Epidermal melanocyte (primary cell): Measurements from ENCODE around the gene ZFR2.

Source experiments
- DNase-seq: peaks from one replicate; pipeline ENCODE4 v3.0.0; 2011; ENCODE audit warnings: low spot score; ENCODE audit not compliant: insufficient read length

ZFR2 gene

GRCh38 chr19:3790941-3791340 lies 77.9 kb downstream of the ZFR2 start:
- no peak for DNase-seq

DNA sequence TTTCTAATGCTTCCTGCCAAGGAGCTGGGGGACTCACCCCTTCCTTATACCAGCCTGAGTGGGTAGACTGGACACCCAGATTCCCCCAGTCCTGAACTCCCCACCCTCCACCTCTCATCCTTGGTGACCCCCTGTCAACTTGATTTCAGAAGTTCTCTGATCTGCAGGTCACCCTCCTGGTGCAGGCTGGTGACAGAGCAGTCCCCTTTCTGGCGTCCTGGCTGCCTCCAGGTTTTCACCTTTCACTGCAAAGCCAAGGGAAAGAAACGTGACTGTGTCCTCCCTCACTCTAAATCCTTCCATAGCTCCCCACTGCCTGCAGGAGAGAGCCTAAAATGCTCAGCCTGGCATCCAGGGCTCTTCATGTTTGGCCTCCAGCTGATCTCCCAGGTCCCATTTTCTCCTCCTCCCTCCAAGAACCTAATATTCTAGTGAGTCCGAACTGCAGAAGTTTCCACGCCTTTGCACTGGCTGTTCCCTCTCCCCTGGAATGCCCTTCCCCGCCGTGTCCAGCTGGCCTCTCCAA lies 78.6 kb downstream of the ZFR2 start:
- DNase-seq: no peak

DNA sequence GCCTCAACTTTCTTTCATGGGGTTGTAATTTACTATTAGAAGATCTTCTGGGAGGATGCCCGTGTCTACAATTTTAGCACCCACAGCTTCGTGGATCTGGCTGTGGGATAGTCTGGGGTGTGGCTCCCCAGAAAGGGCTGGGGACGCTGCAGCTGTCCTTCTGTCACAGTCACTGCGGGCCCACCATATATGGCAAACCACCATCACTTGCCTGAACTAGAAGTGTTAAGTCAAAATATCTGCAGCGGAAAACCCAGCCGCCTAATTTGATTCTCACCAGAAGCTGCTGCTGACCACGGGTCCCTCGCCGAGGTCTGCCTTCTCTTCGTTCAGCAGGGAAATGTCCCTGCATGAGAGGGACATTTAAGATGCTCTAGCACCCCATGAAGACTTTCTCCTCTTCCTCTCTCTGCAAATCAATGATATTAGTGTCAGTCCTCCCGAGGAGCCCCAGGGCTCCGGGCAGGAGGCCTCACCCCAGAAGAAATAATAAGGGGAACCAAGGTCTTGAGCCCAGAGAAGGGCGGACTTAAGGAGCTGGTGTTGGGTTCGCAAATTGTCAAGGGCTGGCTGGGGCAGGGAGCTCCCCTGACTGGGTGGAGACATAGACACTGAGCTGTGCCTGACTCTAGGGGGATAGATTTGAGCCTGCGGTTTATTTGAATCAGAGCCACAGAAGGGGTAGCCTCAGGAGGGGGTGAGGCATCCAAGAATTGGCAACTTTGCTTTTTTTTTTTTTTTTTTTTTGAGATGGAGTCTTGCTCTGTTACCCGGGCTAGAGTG lies 79.7 kb downstream of the ZFR2 start:
- DNase-seq: no peak

DNA sequence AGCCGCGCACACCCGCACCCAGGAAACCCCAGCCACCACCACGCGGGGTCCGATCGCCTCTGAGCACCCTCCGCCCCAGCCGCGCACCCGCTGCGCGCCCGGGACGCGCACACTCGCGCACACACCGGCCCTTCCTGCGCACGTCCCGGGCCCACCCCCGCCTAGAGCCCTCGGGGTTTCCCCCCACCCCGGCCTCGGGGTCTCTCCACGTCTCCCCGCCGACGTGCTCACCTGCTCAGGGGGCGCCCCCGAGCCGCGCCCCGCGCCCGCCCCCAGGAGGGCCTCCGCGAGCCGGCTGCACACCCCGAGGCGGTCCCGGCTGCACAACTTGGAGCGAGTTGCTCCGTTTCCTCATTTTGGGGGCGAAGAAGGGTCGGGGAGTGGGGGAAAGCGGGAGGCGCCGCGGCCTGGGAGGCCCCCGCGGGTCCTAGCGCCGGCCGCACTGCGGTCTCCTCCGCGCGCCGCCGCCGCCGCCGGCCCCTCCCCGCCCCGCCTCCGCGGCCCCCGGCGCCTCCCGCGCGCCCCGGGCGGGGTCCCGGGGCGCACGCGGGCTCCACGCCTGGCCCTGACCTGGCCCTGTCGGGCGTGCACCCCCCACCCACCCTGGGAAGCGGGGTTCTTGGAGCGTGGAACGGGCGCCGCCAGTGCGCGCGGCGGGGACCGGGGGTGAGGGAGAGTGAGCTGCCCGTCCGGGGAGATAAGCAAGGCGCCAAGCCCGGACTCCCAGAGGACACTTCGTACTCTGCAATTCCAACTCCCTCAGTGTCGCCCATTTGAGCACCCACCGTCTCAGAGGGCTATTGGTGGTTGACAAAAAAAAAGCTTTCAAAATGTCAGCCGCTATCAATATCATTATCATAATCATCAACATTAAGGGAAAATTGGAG lies 82.7 kb downstream of the ZFR2 start, which contains the start of gene MATK:
Gene MATK, minus strand, starts transcription at position 444 of the 887 bp plus-strand sequence. CDS start 1,246 bp downstream, outside the sequence.
- DNase-seq: no peak

GRCh38 chr19:3785451-3785937 lies 83.3 kb downstream of the ZFR2 start:
- DNase-seq: no peak

DNA sequence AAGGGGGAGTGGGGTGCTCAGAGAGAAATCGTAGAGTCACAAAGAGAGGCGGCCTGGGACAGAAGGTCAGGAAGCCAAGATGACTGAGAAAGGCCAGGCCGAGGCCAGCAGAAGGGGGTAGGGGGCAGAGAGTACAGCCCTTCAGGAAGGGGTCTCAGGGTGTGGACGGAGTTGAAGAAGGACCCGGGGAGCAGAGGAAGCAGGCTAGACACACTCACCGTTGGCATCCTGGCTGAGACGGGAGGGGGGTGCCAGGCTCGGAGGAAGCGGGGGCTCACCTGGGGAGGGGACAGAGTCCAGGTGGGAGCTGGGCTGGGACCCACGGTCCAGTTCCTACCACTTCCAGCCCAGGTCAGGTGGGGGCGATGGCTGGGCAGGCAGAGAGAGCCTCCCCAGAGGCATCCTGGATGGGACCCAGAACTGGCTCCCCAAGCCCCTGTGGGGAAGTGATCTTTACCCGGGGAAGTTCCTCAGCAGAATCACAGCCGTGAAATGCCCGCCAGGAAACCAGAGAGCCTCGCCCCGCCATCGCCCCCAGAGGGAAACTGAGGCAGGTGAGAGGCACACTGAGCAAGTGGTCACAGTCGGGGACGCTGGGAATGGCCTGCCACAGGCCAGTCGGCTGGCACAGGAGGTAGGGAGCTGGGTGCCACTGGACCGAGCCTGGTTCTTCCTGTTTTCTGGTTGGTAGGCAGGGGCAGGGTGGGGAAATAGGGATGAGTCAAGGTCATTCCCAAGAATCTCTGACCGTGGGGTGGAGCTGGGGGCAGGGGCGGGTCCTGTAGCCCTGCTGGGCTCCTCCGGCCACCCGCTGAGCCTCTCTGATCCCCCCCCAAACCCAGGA lies 84.0 kb downstream of the ZFR2 start:
- DNase-seq: no peak

DNA sequence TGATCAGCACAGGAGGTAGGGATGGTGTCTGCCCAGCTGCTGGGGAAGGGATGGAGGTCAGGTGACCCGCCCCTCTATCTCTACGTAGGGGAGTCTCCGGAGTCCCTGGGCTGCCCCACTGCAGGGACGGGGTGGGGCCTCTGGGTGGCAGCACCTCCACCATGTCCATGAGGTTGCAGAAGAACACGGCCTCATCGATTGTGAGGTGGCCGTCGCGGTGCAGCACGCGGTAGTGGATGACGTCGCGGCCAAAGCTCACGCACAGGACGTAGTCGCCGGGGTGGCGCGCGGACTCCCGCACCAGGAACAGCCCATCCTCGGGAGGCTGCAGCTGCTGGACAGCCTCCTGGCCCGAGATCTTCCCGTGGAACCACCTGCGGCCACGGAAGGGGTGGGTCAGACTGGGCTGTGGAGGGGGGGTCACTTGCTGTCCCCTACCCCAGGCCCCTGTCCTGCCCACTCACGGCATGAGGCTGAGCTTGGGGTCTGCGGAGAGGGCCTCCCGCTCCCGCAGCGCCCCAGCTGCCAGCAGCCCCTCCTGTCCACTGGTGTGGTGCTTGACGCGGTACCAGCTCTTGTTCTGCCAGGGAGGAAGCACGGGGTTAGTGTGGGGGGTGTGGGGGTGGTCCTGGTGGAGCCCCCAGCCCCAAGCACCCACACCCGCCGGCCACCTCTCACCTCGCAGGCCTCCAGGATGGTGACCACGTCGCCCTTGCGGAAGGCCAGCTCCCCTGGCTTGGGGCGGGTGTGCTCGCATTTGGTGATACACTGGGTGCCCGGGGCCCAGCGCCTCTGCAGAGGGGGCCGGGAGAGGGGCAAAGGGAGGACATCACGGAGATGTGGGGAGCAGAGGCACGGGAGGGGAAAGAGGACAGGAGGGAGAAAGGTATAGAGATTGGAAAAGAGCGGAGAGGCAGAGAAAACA lies 84.9 kb downstream of the ZFR2 start:
- no peak for DNase-seq

- no peak for DNase-seq
These were observed 85.9 kb downstream of the ZFR2 start for GRCh38 chr19:3782903-3783302.

- DNase-seq: no peak
These were observed 86.5 kb downstream of the ZFR2 start for GRCh38 chr19:3782330-3782729.

DNA sequence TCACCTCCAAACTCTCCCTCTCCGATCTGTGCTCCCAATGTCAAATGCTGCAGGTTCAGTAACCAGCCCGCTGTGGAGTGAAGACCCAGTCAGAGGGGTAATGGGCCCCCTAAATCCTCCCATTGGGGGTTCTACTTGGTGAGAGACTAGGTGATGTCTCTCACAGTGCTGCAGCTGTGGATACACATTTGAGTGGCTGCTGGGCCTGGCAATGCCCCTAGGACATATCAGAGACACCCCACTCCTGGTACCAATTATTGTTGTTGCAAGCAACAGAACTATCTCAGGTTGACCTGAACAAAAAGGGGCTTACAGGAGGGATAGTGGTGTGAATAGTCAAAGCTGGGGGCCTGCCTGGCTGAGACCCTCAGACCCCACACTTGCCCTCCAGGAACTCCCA lies 87.2 kb downstream of the ZFR2 start:
- no peak for DNase-seq

DNA sequence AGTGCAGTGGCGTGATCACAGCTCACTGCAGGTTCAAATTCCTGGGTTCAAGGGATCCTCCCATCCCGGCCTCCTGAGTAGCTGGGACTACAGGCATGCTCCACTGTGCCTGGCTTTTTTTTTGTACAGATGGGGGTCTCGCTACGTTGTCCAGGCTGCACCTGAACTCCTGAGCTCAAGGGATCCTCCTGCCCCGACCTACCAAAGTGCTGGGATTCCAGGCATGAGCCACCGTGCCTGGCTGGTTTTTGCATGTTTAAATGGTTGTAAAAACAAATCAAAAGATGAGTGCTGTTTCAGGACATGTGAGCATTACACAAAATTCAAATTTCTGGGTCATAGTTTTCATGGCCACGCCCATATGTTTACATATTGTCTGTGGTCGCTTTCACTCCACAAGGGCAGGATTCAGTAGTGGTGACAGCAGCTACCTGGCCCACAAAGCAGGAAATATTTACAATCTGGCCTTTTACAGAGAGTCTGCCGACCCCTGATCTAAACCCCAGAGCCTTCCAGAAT lies 88.0 kb downstream of the ZFR2 start:
- no peak for DNase-seq

GRCh38 chr19:3778899-3779723 lies 89.7 kb downstream of the ZFR2 start:
- no peak for DNase-seq

- DNase-seq: no peak
These were observed 90.6 kb downstream of the ZFR2 start for GRCh38 chr19:3778104-3778867.

GRCh38 chr19:3776479-3777040 lies 92.3 kb downstream of the ZFR2 start:
- no peak for DNase-seq

DNA sequence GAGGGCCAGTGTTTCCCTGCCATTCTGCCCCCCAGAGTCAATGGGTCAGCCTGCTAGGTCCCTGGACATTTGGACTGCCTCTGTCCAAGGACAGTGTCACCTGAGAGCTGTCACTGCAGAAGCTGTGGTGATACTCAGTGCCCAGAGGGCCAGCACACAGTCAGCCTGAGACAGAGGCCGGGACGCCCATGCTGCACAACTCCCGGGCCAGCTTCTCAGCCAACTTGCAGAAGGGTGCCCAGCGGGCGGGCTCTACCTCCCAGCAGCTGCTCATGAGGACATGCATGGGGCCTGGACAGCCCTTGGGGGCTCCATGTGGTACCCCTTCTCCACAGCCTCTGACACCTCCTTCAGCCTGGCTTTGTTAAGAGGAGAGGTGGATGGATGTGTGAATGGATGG lies 93.0 kb downstream of the ZFR2 start:
- DNase-seq: no peak

DNA sequence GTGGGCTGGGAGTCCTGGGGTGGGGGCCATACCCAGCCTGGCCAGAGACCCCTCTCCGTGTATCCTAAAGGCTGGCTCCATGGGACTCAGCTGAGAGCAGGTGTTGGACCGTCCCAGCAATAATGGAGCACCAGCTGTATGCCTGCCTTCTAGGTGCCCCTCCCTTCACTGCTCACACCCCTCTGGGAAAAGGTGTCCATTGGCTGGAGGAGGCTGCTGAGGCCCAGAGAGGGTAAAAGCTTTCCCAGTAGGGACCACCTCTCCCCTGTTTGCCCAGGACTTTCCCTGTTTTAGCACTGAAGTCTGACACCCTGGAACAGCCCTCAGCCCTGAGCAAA lies 93.5 kb downstream of the ZFR2 start:
- no peak for DNase-seq

- DNase-seq: no peak
These were observed 94.0 kb downstream of the ZFR2 start for GRCh38 chr19:3774621-3775373.
